Kidney (tissue), 11 donors: ENCODE data around the gene COX10. TPM values are rescaled to one million over a fixed set of nuclear protein-coding genes. Genes with fewer than 3 reads are reported as not detected.
"Not testable (repeated sequence)": the region's sequence is repeated elsewhere in the genome, so short reads cannot be mapped to it uniquely, and the experiment has no call there.

Experiments
- DNase-seq, 5 donors: peaks; one replicate each; pipeline ENCODE4 v3.0.0-alpha.2; 2013 to 2020
- FAIRE-seq: peaks from 2 replicates; lab custom pipeline; 2012; peaks lifted over from hg19 to GRCh38; lab: Jason Lieb, UNC
- H3K27ac ChIP-seq, 2 donors: one replicate each; pipeline ENCODE4 v1.7.0; 2013; ENCODE audit warnings: low read depth in 2 of 2, low read length in 2 of 2, inconsistent platforms in 1 of 2
- H3K27me3 ChIP-seq: one replicate; pipeline ENCODE4 v1.7.1; 2013; ENCODE audit warnings: low read length, inconsistent platforms; ENCODE audit not compliant: control insufficient read depth, insufficient read depth
- H3K36me3 ChIP-seq, 3 donors: one replicate each; pipeline versions ENCODE4 v1.7.0 to v1.7.1; 2013; ENCODE audit warnings: low read length in 3 of 3, control low read depth in 1 of 3, inconsistent platforms in 1 of 3; ENCODE audit not compliant: insufficient read depth in 3 of 3, control insufficient read depth in 2 of 3
- H3K4me1 ChIP-seq, 3 donors: one replicate each; pipeline versions ENCODE4 v1.7.0 to v1.7.1; 2013; ENCODE audit warnings: low read length in 3 of 3, inconsistent platforms in 1 of 3, low read depth in 1 of 3; ENCODE audit not compliant: control insufficient read depth in 2 of 3, insufficient read depth in 2 of 3
- H3K4me3 ChIP-seq, 3 donors: one replicate each; pipeline versions ENCODE4 v1.7.0 to v1.8.1; 2013; ENCODE audit warnings: low read length in 3 of 3, control low read depth in 1 of 3, inconsistent platforms in 1 of 3
- H3K9ac ChIP-seq, 3 donors: one replicate each; pipeline versions ENCODE4 v1.7.0 to v1.7.1; 2013; ENCODE audit warnings: low read length in 3 of 3, control low read depth in 1 of 3, inconsistent platforms in 1 of 3
- H3K9me3 ChIP-seq, 3 donors: one replicate each; pipeline versions ENCODE4 v1.7.0 to v1.7.1; 2013; ENCODE audit warnings: low read length in 3 of 3, control low read depth in 1 of 3, inconsistent platforms in 1 of 3; ENCODE audit not compliant: control insufficient read depth in 2 of 3, insufficient read depth in 1 of 3
- intact Hi-C: fragments of 100-400 bp; cut with DNase I; formaldehyde crosslinking; loops from one replicate; pipeline ENCODE4 v1.11.1; 2022
- polyA plus RNA-seq: library from polyadenylated mRNA; stranded (reverse); fragments of 350-450 nt; fragmentation: Illumina TruSeq; extraction: RNeasy Lipid Tissue Mini Kit (QIAGEN cat#74804); gene quantifications from one replicate; pipeline ENCODE4 v1.2.3, GENCODE V29; 2014; ENCODE audit warnings: low read depth, low replicate concordance; ENCODE audit not compliant: insufficient read depth
- total RNA-seq: library from RNA; stranded (reverse); fragmentation: NEBNext Ultra II Directional; extraction: Animal tissue kit (Norgen Biotek cat#: 25700); gene quantifications from one replicate; pipeline ENCODE4 v1.2.1, GENCODE V29; 2021
- donor health status: control.
- donor health status: control.
- donor health status: DM: yes; HTN: yes; CAD: no.
- donor health status: Normal renal cell carcinoma (clear cell type).

Gene COX10
- total and polyA plus RNA-seq, 2 donors from 2014 or later: 14.2 to 18.0 TPM

DNA sequence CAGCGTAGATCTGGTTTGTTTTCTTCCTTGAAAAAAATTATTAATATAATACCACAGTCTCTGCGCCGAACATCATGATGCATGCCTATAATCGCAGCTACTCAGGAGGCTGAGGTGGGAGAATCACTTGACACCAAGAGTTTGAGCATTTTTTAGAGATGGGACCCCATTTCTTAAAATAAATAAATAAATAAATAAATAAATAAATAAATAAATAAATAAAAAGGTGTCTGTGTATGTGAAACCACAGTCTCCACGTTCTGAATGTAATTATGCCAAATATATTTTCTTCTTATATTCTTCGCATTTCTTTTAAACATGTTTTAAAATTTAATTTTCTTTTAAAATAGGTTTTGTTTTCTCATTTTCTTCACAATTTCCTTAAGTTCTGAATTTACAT, 112.8 kb downstream of the COX10 start:
- FAIRE-seq, H3K4me3 ChIP-seq, H3K9ac ChIP-seq, H3K27me3 ChIP-seq, H3K36me3 ChIP-seq, DNase-seq, H3K4me1 ChIP-seq, H3K9me3 ChIP-seq, H3K27ac ChIP-seq, intact Hi-C loops: not testable (repeated sequence)

DNA sequence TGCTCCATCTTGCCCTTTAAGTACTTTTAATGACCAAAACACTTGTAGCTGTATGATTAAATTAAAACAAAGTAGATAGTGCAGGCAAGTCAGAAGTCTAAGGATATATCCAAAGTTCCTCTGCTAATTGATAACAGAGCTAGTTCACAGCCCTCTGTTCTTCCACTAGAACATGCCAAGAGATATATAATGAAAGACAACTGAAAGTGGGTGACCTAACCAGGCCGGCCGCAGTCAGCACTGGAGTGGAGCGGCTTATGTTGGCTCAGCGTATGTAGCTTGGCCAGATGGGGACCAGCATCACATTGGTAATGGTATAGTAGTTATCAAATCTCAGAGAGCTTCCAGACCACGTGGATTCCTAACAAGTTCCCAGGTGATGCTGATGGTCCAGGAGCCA, 115.2 kb downstream of the COX10 start:
- H3K4me3 ChIP-seq, H3K36me3 ChIP-seq, FAIRE-seq, H3K9me3 ChIP-seq, DNase-seq, H3K27me3 ChIP-seq, H3K9ac ChIP-seq, intact Hi-C loops, H3K4me1 ChIP-seq, H3K27ac ChIP-seq: not testable (repeated sequence)

DNA sequence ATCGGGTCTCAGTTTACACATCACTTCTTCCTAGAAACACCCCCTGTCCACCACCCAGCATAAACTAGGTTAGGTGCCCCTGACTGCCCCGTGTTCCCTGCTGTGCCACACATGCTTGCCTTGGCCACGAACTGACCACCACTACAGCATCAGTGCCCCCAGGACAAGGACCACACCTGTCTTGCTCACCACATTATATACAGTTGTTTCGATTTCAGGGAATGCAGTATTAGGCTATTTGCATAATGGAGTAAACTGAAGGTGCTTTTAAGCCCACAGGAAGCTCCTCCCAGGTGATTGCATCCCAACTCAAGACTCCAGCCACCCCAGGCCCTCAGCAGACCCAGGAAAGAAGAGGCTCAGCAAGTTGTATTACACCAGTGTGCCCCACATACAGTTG, 117.1 kb downstream of the COX10 start:
- not testable (repeated sequence) for FAIRE-seq

DNA sequence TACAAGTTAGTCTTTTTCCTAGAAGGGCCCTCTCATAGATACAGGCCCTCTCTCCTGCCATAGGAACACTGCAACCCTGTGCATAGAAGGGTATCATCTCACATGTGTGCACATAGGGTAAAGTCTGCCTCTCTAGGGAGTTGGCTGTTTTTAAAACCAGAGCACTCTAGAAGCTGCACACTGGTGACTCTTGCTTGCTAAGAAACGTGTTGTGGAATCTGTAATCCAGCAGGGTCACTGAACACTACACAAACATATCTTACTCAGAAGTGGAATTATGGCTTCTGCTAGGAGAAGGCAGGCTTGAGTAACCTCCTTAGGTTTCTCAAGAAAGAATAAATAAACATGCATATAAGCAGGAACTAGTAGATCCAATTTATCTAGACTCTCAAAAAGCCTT, 121.5 kb downstream of the COX10 start:
- DNase-seq, FAIRE-seq, H3K9me3 ChIP-seq, intact Hi-C loops, H3K9ac ChIP-seq, H3K4me3 ChIP-seq, H3K27me3 ChIP-seq, H3K4me1 ChIP-seq, H3K27ac ChIP-seq, H3K36me3 ChIP-seq: not testable (repeated sequence)

More for the DNA sequence above, 117.1 kb downstream of the COX10 start:
- H3K4me1 ChIP-seq, intact Hi-C loops, H3K36me3 ChIP-seq, H3K27ac ChIP-seq, H3K27me3 ChIP-seq, DNase-seq, H3K9me3 ChIP-seq, H3K4me3 ChIP-seq, H3K9ac ChIP-seq: not testable (repeated sequence)

DNA sequence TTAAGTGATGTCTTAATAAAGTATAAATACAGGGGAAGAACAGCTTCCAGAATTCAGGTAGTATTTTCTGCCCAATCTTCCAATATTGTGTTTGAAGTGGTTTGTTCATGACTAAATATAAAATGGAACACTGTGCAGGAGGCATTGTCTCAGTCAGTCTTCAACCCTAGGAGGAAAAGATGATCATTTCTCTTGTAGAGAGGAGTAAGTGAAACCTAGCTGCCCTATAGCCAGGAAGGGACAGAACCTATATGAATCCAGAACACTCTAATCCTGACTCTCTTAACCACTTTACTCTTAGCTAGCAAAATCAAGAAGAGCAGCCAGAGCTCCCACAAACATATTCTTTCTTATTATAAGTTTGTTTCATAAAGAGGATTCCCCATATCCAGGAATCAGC, 122.2 kb downstream of the COX10 start:
- H3K9me3 ChIP-seq, H3K4me1 ChIP-seq, H3K27ac ChIP-seq, H3K36me3 ChIP-seq, DNase-seq, intact Hi-C loops, H3K27me3 ChIP-seq, FAIRE-seq, H3K9ac ChIP-seq, H3K4me3 ChIP-seq: not testable (repeated sequence)

DNA sequence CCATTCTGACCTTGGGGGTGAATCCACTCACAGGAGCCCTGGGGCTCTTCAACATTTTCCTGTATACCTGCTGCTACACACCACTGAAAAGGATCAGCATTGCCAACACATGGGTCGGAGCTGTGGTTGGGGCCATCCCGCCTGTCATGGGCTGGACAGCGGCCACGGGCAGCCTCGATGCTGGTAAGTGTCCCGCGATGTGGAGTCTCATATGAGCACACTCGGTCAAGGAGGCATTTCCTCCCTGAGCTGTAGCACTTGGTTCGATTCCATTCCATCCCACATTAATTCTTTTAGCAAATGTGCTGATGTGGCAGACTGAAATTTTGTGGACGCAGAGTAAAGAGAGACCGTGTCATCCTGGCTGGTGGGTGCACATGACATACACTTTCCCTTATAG, 122.7 kb downstream of the COX10 start:
- H3K9me3 ChIP-seq, H3K9ac ChIP-seq, intact Hi-C loops, H3K27ac ChIP-seq, FAIRE-seq, H3K4me3 ChIP-seq, H3K4me1 ChIP-seq, H3K36me3 ChIP-seq, DNase-seq, H3K27me3 ChIP-seq: not testable (repeated sequence)

DNA sequence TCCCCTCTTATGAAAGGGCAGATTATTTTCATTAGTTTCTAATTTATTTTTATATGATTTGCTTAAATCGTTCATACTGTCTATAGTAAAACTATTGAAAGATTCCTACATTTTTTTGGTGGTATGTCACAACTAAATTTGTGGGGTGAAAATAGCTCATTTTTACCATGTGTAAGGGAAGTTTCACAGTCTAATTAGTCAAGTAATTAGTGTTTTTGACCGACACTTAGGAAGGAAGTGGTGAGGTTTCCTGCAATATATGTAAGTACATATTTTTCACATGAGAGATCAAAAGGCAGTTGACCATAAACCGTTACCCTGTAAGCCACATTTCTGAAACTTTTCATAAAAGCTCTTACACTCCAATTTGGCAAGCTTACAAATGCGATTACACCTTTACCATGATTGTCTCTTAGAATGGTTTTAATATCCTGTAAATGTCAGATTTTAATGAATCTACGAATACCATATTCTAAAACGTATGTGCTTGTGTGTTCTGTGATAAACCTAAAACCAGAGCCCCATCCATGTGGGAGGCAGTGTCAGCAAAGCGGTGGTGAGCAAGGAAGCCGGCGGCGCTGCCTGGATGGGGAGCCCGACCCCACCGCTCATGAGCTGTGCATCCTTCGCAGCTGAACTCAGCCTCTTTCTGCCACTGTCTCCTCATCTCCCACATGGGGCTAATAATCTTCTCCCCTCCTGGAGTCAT, 123.5 kb downstream of the COX10 start:
- H3K27ac ChIP-seq, H3K9me3 ChIP-seq, H3K36me3 ChIP-seq, intact Hi-C loops, H3K9ac ChIP-seq, H3K4me1 ChIP-seq, H3K4me3 ChIP-seq, FAIRE-seq, H3K27me3 ChIP-seq, DNase-seq: not testable (repeated sequence)
